ENCODE results near the gene IFITM1. TPM values are rescaled to one million over a fixed set of nuclear protein-coding genes. Genes with fewer than 3 reads are reported as not detected.

IFITM1 gene
- total and polyA plus RNA-seq, 9 of the 15 experiments (the other 6 are each of a cell fraction or from before 2014, with no cell fraction given): 691 to 5,579 (median 974) TPM

GRCh38 chr11:326842-327580 is 13.2 kb downstream of the IFITM1 start (continued):
- no peak for TF ChIP-seq ZBTB33 (CRISPR knock-in tag; IDR thresholded peaks at IDR 0.05)
- TF ChIP-seq FOXA1 (IDR thresholded peaks at IDR 0.05; ENCODE audit: borderline replicate concordance): no peak
- TF ChIP-seq JUNB (CRISPR knock-in tag; conservative IDR thresholded peaks at IDR 0.05): peak; percentile 71
- no peak for TF ChIP-seq PRMT5 (CRISPR knock-in tag; IDR thresholded peaks at IDR 0.05)
- TF ChIP-seq ZBTB26 (CRISPR knock-in tag; IDR thresholded peaks at IDR 0.05): no peak
- TF ChIP-seq ZNF445 (CRISPR knock-in tag; IDR thresholded peaks at IDR 0.05; ENCODE audit: low read depth): no peak
- peak; percentile 92 for TF ChIP-seq USF2 (CRISPR knock-in tag; IDR thresholded peaks at IDR 0.05)
- no peak for TF ChIP-seq NR1H2 (CRISPR knock-in tag; IDR thresholded peaks at IDR 0.05)
- TF ChIP-seq DPF2 (IDR thresholded peaks at IDR 0.05): 0 out of 2 replicates have a peak, but pooled peaks have one; percentile 46
- TF ChIP-seq E2F4 (CRISPR knock-in tag; IDR thresholded peaks at IDR 0.05; ENCODE audit: low read depth): no peak
- peak; percentile 93 for TF ChIP-seq NFIC (IDR thresholded peaks at IDR 0.05)
- no peak for TF ChIP-seq PRDM10 (IDR thresholded peaks at IDR 0.05; ENCODE audit: partially characterized antibody)
- no peak for TF ChIP-seq ZNF586 (CRISPR knock-in tag; conservative IDR thresholded peaks at IDR 0.05)
- TF ChIP-seq SMARCA5 (IDR thresholded peaks at IDR 0.05): no peak
- TF ChIP-seq MAFF (IDR thresholded peaks at IDR 0.05; ENCODE audit: low read length): no peak
- TF ChIP-seq PBX2 (CRISPR knock-in tag; IDR thresholded peaks at IDR 0.05; ENCODE audit: low read depth): no peak
- no peak for TF ChIP-seq PBX2 (tag; conservative IDR thresholded peaks at IDR 0.05; ENCODE audit: low read depth)

Measured in K562 (cell line).